Activated CD4-positive, alpha-beta T cell treated with anti-CD3 and anti-CD28 coated beads, Interleukin-2, amount 10 ng/mL, durations not matched to agents 7 days and 5 days (primary cell): ENCODE results near the gene KCNH2. TPM values are rescaled to one million over a fixed set of nuclear protein-coding genes. Genes with fewer than 3 reads are reported as not detected.
"Not testable (repeated sequence)": the region's sequence is repeated elsewhere in the genome, so short reads cannot be mapped to it uniquely, and the experiment has no call there.

Experiments used
- CTCF ChIA-PET: fragments of 350-600 bp; sonication (Branson Sonifier 250); formaldehyde crosslinking; loops from one replicate; lab custom pipeline; 2021; ENCODE audit warnings: antibody characterized with exemption; lab: Charles Lee
- POLR2A ChIA-PET: fragments of 350-600 bp; sonication (Branson Sonifier 250); formaldehyde crosslinking; loops from one replicate; lab custom pipeline; 2021; ENCODE audit warnings: antibody characterized with exemption; lab: Charles Lee
- DNase-seq: peaks from one replicate; pipeline ENCODE4 v3.0.0-alpha.2; 2020
- H3K27ac Mint-ChIP-seq: one replicate; pipeline ENCODE4 v1.8.0; 2021; ENCODE audit warnings: mild to moderate bottlenecking, moderate library complexity, mixed read lengths
- H3K27me3 Mint-ChIP-seq: one replicate; pipeline ENCODE4 v1.8.0; 2021; ENCODE audit warnings: mixed read lengths
- H3K36me3 Mint-ChIP-seq: one replicate; pipeline ENCODE4 v1.8.0; 2021; ENCODE audit warnings: low read depth, mixed read lengths
- H3K4me1 Mint-ChIP-seq: one replicate; pipeline ENCODE4 v1.8.0; 2021; ENCODE audit warnings: mixed read lengths
- H3K4me3 Mint-ChIP-seq: one replicate; pipeline ENCODE4 v1.8.0; 2021; ENCODE audit warnings: mild to moderate bottlenecking, moderate library complexity, mixed read lengths
- H3K9me3 Mint-ChIP-seq: one replicate; pipeline ENCODE4 v1.8.0; 2021; ENCODE audit warnings: mixed read lengths
- total RNA-seq, 2 experiments: library from RNA; stranded (reverse); gene quantifications; one replicate each; pipeline ENCODE4 v1.2.3, GENCODE V29; 2021

Gene KCNH2
- total RNA-seq, 2 experiments from 2014 or later, result 0.27 to 0.30 TPM

DNA sequence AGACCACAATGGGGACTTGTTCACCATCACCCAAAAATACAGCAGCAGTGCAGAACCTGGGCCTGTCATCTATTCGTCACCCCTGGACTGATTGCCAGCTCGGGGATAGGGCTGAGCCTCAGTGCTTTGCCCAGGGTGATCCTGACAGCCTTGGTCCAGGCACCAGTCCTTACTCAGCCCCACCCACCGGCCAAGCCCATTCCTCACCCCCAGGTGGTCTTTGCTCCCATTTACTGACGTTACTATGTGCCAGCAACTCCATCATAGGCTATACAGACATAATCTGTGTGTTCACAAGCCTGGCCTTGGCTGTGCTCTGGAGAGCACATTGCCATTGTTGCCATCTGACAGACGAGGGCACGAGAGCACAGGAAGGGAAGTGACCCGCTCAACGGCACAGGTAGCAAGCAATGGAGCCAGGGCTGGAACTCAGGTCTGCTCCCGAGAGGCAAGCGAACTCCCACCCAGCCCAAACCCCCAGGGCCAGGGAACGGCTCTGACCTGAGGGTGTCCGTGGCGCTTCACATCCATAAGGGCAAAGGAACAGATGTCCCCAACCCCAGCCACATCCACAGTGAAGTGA lies 39.3 kb upstream of the KCNH2 start:
- Mint-ChIP-seq H3K27me3 (peaks cover 33% of the 10 kb centered on the region), H3K36me3 (peaks cover 17% of the 10 kb centered on the region), H3K4me1 (peaks cover 65% of the 10 kb centered on the region), H3K27ac (peak overlapping the region; percentile 76), H3K4me3 (peak overlapping the region; percentile 64), H3K9me3 (no peaks in the 10 kb centered on the region)
- ChIA-PET POLR2A (no interaction called here), CTCF (interaction anchor here (0.5 to 8.5 kb wide), 15 partner anchors 8 to 145 kb away, joined by 3 to 79 read pairs (median 6); partner anchors contain the start of gene ABCB8)
- no peak for DNase-seq

DNA sequence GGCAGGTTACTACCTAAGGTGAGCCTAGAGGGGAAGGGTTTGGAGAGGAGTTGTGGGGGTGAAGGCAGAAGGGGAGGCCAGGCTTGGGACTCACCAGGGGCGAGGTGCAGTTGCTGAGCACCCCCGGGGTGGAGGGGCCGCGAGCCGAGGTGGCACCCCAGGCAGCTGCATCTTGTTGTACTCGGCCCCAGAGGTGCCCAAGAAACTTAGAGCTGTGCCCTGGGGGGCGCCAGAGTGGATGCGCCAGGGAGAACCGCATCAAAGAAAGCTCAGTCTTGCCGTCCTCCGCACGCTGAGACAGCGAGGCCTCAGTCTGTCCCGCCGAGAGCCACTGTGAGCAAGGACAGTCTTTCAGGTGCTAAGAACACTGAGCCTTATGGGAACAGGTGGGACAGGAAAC lies 38.8 kb upstream of the KCNH2 start:
- no peak for DNase-seq
- Mint-ChIP-seq H3K36me3 (peaks cover 21% of the 10 kb centered on the region), H3K27ac (peak overlapping the region; percentile 48), H3K4me3 (no peak overlapping the region), H3K27me3 (peaks cover 33% of the 10 kb centered on the region), H3K4me1 (peaks cover 70% of the 10 kb centered on the region), H3K9me3 (no peaks in the 10 kb centered on the region)
- ChIA-PET POLR2A (no interaction called here), CTCF (interaction anchor here (1.1 to 8.5 kb wide), 5 partner anchors 8 to 54 kb away, joined by 3 to 79 read pairs (median 20); partner anchors contain the start of gene ABCB8)

DNA sequence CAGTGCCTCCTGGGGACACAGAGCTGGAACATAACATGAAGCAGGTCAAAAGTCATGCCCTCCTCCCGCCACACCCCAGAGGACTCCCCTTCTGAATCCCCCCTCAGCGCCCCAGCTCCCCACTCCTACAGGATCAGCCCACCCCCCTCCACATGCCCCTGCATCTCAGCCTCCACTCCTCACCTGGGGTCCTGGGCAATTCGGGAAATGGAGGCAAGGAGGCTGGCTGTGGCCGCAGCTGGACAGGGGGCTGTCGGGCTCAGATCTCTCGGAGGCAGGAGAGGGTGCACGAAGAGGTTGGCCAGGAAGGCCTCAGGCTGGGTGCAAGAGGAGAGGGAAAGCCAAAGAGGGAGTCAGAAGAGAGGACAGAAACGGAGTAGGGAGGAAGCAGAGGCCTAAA lies 38.4 kb upstream of the KCNH2 start:
- H3K27ac Mint-ChIP-seq, result peak overlapping the region; percentile 58
- ChIA-PET POLR2A (no interaction called here), CTCF (interaction anchor here (1.1 to 8.5 kb wide), 4 partner anchors 7 to 54 kb away, joined by 3 to 79 read pairs (median 20); partner anchors contain the start of gene ABCB8)
- peaks cover 23% of the 10 kb centered on the region for H3K36me3 Mint-ChIP-seq
- peaks cover 75% of the 10 kb centered on the region for H3K4me1 Mint-ChIP-seq
- DNase-seq, result no peak
- H3K9me3 Mint-ChIP-seq, result no peaks in the 10 kb centered on the region
- H3K4me3 Mint-ChIP-seq, result no peak overlapping the region
- H3K27me3 Mint-ChIP-seq, result peaks cover 33% of the 10 kb centered on the region

DNA sequence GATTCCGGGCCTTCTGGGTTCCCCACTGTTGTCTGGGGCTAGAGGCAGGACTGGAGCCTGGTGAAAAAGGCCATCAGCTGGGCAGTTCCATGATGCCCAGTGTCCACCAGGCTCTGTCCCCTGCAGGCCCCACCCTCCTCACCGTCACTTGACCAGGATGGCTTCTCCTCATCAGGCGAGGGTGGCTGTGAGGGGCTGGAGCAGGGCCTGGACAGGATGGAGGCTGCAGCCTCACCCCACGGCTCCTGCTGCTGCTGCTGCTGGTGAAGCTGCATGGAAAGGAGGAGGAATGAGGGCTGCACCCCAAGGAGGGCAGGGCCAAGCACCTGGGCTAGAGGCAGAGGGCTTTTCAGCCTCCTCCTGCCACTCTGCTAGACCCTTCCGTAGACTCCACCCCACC lies 37.8 kb upstream of the KCNH2 start:
- no peaks in the 10 kb centered on the region for H3K9me3 Mint-ChIP-seq
- CTCF ChIA-PET, result interaction anchor here (1.1 to 4.6 kb wide), 3 partner anchors 12 to 53 kb away, joined by 3 to 35 read pairs (median 4); partner anchors contain the start of gene ABCB8
- peak overlapping the region; percentile 58 for H3K27ac Mint-ChIP-seq
- H3K27me3 Mint-ChIP-seq, result peaks cover 28% of the 10 kb centered on the region
- peaks cover 25% of the 10 kb centered on the region for H3K36me3 Mint-ChIP-seq
- H3K4me1 Mint-ChIP-seq, result peaks cover 79% of the 10 kb centered on the region
- POLR2A ChIA-PET, result no interaction called here
- H3K4me3 Mint-ChIP-seq, result no peak overlapping the region
- DNase-seq, result no peak

DNA sequence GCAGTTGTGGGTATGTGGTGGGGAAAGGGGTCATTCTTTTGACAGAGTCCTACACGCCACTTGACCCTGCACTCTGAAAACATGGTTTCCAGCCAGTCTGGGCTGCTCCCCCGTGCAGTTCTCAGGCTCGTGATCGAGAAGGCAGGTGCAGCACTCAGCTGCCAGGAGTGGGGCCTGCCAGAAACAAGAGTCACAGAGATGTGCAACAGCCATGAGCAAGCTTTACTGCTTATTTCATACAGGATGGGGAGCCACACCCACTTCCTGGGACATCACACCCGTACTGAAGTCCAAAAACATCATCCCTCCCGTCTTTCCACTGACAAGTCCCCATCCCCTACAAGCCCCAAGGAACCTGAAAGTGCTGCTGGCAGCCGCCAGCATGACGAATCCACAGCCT lies 36.8 kb upstream of the KCNH2 start:
- Mint-ChIP-seq H3K27me3 (peaks cover 19% of the 10 kb centered on the region), H3K27ac (peak overlapping the region; percentile 99), H3K36me3 (peaks cover 25% of the 10 kb centered on the region), H3K9me3 (no peaks in the 10 kb centered on the region), H3K4me3 (peak overlapping the region; percentile 93), H3K4me1 (peaks cover 89% of the 10 kb centered on the region)
- CTCF ChIA-PET, result interaction anchor here (1.0 to 2.4 kb wide), 4 partner anchors 17 to 109 kb away, joined by 3 to 11 read pairs (median 6); partner anchors contain the start of gene SLC4A2
- POLR2A ChIA-PET, result no interaction called here
- peak; percentile 56 for DNase-seq

DNA sequence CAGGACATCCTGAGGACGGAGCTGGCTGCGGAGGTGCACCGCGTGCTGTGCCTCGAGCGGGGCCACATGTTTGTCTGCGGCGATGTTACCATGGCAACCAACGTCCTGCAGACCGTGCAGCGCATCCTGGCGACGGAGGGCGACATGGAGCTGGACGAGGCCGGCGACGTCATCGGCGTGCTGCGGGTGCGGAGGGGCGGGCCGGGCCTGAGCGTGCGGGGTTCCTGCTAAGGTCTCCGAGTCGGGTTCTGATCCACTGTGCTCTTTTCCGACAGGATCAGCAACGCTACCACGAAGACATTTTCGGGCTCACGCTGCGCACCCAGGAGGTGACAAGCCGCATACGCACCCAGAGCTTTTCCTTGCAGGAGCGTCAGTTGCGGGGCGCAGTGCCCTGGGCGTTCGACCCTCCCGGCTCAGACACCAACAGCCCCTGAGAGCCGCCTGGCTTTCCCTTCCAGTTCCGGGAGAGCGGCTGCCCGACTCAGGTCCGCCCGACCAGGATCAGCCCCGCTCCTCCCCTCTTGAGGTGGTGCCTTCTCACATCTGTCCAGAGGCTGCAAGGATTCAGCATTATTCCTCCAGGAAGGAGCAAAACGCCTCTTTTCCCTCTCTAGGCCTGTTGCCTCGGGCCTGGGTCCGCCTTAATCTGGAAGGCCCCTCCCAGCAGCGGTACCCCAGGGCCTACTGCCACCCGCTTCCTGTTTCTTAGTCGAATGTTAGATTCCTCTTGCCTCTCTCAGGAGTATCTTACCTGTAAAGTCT lies 35.8 kb upstream of the KCNH2 start:
- Mint-ChIP-seq H3K4me1 (peaks cover 88% of the 10 kb centered on the region), H3K4me3 (peak overlapping the region; percentile 93), H3K27ac (peak overlapping the region; percentile 99), H3K27me3 (peaks cover 11% of the 10 kb centered on the region), H3K9me3 (no peaks in the 10 kb centered on the region), H3K36me3 (peaks cover 25% of the 10 kb centered on the region)
- CTCF ChIA-PET, result interaction anchor here (0.6 to 2.7 kb wide), 16 partner anchors 8 to 508 kb away, joined by 3 to 11 read pairs (median 3); partner anchors contain the start of genes ABCB8, ABCF2, ATG9B and SLC4A2
- POLR2A ChIA-PET, result no interaction called here
- peak; percentile 96 for DNase-seq

DNA sequence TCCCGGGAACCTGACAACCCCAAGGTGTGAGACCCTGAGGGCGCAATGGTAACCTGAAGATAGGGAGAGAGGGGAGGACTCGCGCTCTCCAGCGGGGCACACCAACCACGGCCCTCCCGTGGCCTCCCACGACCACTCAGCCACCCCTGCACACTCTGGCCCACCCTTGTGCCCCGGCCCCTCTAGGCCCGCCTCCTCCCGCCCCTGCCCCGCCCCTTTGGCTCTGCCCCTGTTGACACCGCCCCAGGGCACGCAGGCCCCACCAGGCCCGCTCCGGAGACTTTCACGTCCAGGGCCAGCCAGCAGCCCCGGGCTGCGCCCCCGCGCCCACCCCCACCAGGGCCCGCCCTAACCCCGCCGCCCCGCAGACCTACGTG lies 35.2 kb upstream of the KCNH2 start:
- peaks cover 7% of the 10 kb centered on the region for H3K27me3 Mint-ChIP-seq
- H3K4me3 Mint-ChIP-seq, result peak overlapping the region; percentile 93
- POLR2A ChIA-PET, result no interaction called here
- peak overlapping the region; percentile 99 for H3K27ac Mint-ChIP-seq
- no peaks in the 10 kb centered on the region for H3K9me3 Mint-ChIP-seq
- H3K4me1 Mint-ChIP-seq, result peaks cover 90% of the 10 kb centered on the region
- no peak for DNase-seq
- peaks cover 25% of the 10 kb centered on the region for H3K36me3 Mint-ChIP-seq
- CTCF ChIA-PET, result interaction anchor here (0.6 to 2.7 kb wide), 13 partner anchors 9 to 214 kb away, joined by 3 to 11 read pairs (median 3); partner anchors contain the start of genes ABCB8, ABCF2, ATG9B and SLC4A2

DNA sequence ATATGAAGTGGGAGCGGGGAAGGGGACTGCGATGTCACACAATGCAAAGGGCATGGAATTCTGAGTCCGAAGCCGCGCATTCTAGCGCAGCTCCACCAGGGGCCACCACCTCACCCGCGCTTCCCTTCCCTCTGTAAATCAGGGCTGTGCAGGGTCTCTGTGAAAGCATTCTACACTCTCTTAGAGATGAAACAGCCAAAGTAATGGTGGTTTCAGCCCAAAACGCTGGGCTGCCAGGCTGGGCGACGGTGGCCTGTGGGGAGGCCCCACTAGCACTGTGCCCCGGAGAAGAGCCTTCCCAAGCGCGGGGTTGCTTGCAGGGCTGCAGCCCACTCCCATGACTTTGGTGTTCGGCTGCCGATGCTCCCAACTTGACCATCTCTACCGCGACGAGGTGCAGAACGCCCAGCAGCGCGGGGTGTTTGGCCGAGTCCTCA lies 34.8 kb upstream of the KCNH2 start:
- POLR2A ChIA-PET, result no interaction called here
- no peak for DNase-seq

DNA sequence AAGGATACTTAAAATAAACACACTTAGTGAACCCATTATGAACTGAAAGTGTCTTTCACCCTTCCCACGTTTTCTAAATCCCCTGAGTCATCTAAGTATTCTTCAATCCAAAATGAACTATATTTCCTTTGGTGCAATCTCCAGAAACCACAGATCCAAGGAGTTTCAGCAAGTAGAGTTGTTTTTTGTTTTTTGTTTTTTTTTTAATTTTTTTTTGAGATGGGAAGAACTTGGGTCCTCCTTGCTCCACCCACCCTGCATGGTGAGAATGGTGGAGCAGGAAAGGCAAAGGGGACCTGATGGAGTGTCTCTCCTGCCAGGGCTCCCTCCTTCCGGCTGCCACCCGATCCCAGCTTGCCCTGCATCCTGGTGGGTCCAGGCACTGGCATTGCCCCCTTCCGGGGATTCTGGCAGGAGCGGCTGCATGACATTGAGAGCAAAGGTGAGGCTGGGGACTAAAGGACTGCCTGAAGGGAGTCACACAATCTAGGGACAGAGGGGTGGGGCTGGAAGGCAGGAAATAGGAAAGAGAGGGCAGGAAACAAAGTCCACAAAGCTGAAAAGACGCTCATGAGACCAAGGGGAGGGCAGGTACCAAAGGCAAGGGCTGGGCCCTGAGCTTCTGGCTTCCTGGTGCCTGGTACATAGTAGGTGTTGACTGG lies 34.0 kb upstream of the KCNH2 start:
- Mint-ChIP-seq H3K27ac (peak overlapping the region; percentile 92), H3K27me3 (no peaks in the 10 kb centered on the region), H3K9me3 (no peaks in the 10 kb centered on the region), H3K4me1 (peaks cover 90% of the 10 kb centered on the region), H3K36me3 (peaks cover 28% of the 10 kb centered on the region), H3K4me3 (peak overlapping the region; percentile 62)
- no peak for DNase-seq
- ChIA-PET CTCF (interaction anchor here (0.7 to 6.3 kb wide), 8 partner anchors 8 to 100 kb away, joined by 3 to 79 read pairs (median 4); partner anchors contain the start of genes ABCB8 and ATG9B), POLR2A (no interaction called here)

More for the DNA sequence above, 34.8 kb upstream of the KCNH2 start:
- CTCF ChIA-PET, result interaction anchor here (0.8 to 6.1 kb wide), 9 partner anchors 15 to 77 kb away, joined by 3 to 28 read pairs (median 5); partner anchors contain the start of genes ABCB8 and SLC4A2
- H3K4me3 Mint-ChIP-seq, result peak overlapping the region; percentile 57
- H3K27me3 Mint-ChIP-seq, result peaks cover 3% of the 10 kb centered on the region
- no peaks in the 10 kb centered on the region for H3K9me3 Mint-ChIP-seq
- H3K4me1 Mint-ChIP-seq, result peaks cover 90% of the 10 kb centered on the region
- H3K36me3 Mint-ChIP-seq, result peaks cover 27% of the 10 kb centered on the region
- H3K27ac Mint-ChIP-seq, result peak overlapping the region; percentile 92

DNA sequence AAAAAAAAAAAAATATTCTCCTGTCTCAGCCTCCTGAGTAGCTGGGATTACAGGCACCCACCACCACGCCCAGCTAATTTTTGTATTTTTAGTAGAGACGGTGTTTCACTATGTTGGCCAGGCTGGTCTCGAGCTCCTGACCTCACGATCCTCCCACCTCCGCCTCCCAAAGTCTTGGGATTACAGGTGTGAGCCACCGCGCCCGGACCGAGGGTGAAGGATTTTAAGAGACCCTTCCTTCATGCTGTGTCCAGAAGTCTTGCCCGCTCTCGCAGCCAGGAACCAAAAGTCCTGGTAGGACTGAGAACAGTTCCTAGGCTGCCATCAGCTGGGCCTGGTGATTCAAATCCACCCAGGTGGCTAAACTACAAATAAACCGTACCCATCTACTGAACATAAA lies 33.5 kb upstream of the KCNH2 start:
- H3K27me3 Mint-ChIP-seq, DNase-seq, POLR2A ChIA-PET, H3K9me3 Mint-ChIP-seq: not testable (repeated sequence)
- Mint-ChIP-seq H3K4me3 (peak overlapping the region; percentile 62), H3K4me1 (peaks cover 86% of the 10 kb centered on the region), H3K27ac (peak overlapping the region; percentile 92), H3K36me3 (peaks cover 28% of the 10 kb centered on the region)
- CTCF ChIA-PET, result interaction anchor here (1.0 to 6.3 kb wide), 6 partner anchors 9 to 112 kb away, joined by 3 to 79 read pairs (median 8); partner anchors contain the start of genes ABCB8 and ATG9B

DNA sequence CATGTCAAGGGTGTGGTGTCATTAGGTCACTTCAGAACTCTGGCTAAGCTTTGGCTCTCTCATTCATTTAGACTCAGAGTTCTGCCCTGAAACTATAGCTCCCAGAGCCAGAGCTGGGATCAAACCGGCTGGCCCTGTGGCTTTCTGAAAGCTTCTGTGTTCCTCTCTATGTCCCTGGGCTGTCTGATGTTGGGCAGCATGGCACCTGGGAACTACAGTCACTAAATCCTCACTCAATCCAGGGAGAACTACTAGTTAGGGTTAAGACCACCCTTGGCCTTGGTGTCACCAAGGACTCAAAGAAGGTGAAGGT lies 32.9 kb upstream of the KCNH2 start:
- CTCF ChIA-PET, result interaction anchor here (0.6 to 6.3 kb wide), 11 partner anchors 9 to 116 kb away, joined by 3 to 79 read pairs (median 3); partner anchors contain the start of genes ABCB8 and ATG9B
- POLR2A ChIA-PET, result interaction anchor here (0.7 to 1.4 kb wide), 2 partner anchors 70 to 1387 kb away, joined by 3 to 4 read pairs; partner anchors contain the start of gene FASTK
- H3K4me1 Mint-ChIP-seq, result peaks cover 85% of the 10 kb centered on the region
- H3K36me3 Mint-ChIP-seq, result peaks cover 28% of the 10 kb centered on the region
- H3K27ac Mint-ChIP-seq, result peak overlapping the region; percentile 94
- H3K9me3 Mint-ChIP-seq, result no peaks in the 10 kb centered on the region
- peak overlapping the region; percentile 70 for H3K4me3 Mint-ChIP-seq
- H3K27me3 Mint-ChIP-seq, result no peaks in the 10 kb centered on the region
- no peak for DNase-seq
